ENCODE measurements around the gene UGT2A2. TPM values are rescaled to one million over a fixed set of nuclear protein-coding genes. Genes with fewer than 3 reads are reported as not detected.

UGT2A2 gene
- total RNA-seq, 1 donor from 2014 or later = not detected

GRCh38 chr4:69576251-69576877 is 63.1 kb downstream of the UGT2A2 start:
- DNase-seq (ENCODE audit: low read depth in 2 of 2) = no peak

GRCh38 chr4:69568787-69569186 is 70.7 kb downstream of the UGT2A2 start:
- DNase-seq (ENCODE audit: low read depth in 2 of 2) = no peak

- no peak for DNase-seq (ENCODE audit: low read depth in 2 of 2)
Observed at GRCh38 chr4:69563424-69563823, 76.0 kb downstream of the UGT2A2 start.

- DNase-seq (ENCODE audit: low read depth in 2 of 2) = no peak
Observed at GRCh38 chr4:69549651-69550050, 89.8 kb downstream of the UGT2A2 start.

GRCh38 chr4:69546134-69546765 is 93.2 kb downstream of the UGT2A2 start:
- DNase-seq (ENCODE audit: low read depth in 2 of 2) = no peak

Other genes starting within 250 kb of the UGT2A2 start
- gene UGT2B4, start 143.7 kb downstream of the UGT2A2 start, total RNA-seq = not detected in 2 replicates
- not detected in 2 replicates for gene UGT2A1, start 13.6 kb upstream of the UGT2A2 start, total RNA-seq
- 2.0 and 5.9 TPM in 2 replicates for gene SULT1B1, start 121.0 kb upstream of the UGT2A2 start, total RNA-seq
- gene SULT1E1, start 220.5 kb upstream of the UGT2A2 start, total RNA-seq = 0.89 and 2.3 TPM in 2 replicates